ENCODE data around the gene GPR15. TPM values are rescaled to one million over a fixed set of nuclear protein-coding genes. Genes with fewer than 3 reads are reported as not detected.

The GPR15 gene
- total and polyA plus RNA-seq, 2 donors from 2014 or later, result not detected

DNA sequence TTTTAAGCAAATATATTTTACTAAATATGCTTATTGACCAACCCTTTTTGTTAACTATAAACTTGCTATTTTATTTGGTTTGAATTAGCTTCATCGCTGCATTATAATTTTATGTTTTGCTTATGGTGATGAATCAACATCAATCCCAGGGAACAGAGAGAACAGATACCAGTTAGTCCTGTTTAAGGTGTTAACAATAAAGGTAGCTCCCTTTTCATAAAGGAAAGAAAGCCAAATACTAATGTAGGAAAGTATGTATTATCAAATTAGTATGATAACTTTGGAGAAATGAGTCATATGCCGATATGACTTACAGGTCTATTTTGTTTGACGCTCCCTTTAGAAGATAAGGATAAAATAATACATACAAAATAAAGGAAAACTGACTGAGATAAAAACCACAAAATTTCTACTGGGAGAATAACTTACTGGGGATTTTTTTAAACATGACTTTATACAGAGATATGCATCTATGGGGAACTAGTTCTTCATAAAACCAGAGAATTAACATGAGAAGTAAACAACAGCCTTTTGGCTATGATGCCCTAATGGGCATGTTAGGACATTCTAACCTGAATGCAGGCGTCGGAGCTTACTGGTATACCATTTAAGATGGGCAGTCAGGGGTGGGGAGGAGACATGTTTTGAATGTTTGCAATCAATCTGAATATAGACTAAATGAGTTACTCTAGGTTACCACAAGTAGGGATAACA, 29.8 kb upstream of the GPR15 start:
- no peaks in the 10 kb centered on the region for H3K27me3 ChIP-seq (ENCODE audit: control insufficient read depth, insufficient read depth, low read length)
- no peak for FAIRE-seq
- no peak for DNase-seq
- intact Hi-C loops (cut with DNase I), result no loop called here
- no peak overlapping the region for H3K4me3 ChIP-seq (ENCODE audit: low read length in 3 of 3)
- no peak overlapping the region for H3K27ac ChIP-seq (ENCODE audit: low read depth in 2 of 2, low read length in 2 of 2)
- no peak overlapping the region for H3K9ac ChIP-seq (ENCODE audit: low read length in 3 of 3)
- H3K4me1 ChIP-seq (ENCODE audit: control insufficient read depth in 2 of 3, insufficient read depth in 2 of 3, low read depth in 1 of 3, low read length in 3 of 3), result no peaks in the 10 kb centered on the region
- TF ChIP-seq, protein P1, sequence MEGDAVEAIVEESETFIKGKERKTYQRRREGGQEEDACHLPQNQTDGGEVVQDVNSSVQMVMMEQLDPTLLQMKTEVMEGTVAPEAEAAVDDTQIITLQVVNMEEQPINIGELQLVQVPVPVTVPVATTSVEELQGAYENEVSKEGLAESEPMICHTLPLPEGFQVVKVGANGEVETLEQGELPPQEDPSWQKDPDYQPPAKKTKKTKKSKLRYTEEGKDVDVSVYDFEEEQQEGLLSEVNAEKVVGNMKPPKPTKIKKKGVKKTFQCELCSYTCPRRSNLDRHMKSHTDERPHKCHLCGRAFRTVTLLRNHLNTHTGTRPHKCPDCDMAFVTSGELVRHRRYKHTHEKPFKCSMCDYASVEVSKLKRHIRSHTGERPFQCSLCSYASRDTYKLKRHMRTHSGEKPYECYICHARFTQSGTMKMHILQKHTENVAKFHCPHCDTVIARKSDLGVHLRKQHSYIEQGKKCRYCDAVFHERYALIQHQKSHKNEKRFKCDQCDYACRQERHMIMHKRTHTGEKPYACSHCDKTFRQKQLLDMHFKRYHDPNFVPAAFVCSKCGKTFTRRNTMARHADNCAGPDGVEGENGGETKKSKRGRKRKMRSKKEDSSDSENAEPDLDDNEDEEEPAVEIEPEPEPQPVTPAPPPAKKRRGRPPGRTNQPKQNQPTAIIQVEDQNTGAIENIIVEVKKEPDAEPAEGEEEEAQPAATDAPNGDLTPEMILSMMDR (IDR thresholded peaks at IDR 0.05; ENCODE audit: borderline replicate concordance, extremely low read depth, insufficient read depth), result no peak
- H3K9me3 ChIP-seq (ENCODE audit: control insufficient read depth in 2 of 3, insufficient read depth in 1 of 3, low read length in 3 of 3), result no peaks in the 10 kb centered on the region
- H3K36me3 ChIP-seq (ENCODE audit: control insufficient read depth in 2 of 3, insufficient read depth in 3 of 3, low read length in 3 of 3), result no peaks in the 10 kb centered on the region

DNA sequence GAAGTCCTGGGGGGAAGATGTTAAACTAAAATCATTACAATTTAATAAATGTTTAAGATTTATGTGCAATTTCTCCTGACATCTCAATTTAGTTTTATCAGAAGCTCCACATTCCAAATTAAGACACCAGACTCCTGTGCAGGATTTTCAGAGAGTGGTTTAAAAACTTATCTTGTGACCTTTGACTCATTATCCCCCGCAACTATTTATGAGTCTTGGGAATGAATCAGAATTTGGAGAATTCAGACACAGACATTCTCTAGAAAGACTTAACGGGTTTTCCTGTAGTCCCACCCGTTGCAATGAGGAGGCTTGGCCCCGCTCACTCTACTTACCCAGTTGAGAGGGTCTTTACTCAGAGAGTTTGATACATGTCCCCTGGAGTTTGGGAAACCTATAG, 27.2 kb upstream of the GPR15 start:
- Histone ChIP-seq H3K4me3 (ENCODE audit: low read length in 3 of 3) (no peak overlapping the region), H3K27me3 (ENCODE audit: control insufficient read depth, insufficient read depth, low read length) (no peaks in the 10 kb centered on the region), H3K36me3 (ENCODE audit: control insufficient read depth in 2 of 3, insufficient read depth in 3 of 3, low read length in 3 of 3) (no peaks in the 10 kb centered on the region), H3K4me1 (ENCODE audit: control insufficient read depth in 2 of 3, insufficient read depth in 2 of 3, low read depth in 1 of 3, low read length in 3 of 3) (no peaks in the 10 kb centered on the region), H3K27ac (ENCODE audit: low read depth in 2 of 2, low read length in 2 of 2) (no peak overlapping the region), H3K9me3 (ENCODE audit: control insufficient read depth in 2 of 3, insufficient read depth in 1 of 3, low read length in 3 of 3) (no peaks in the 10 kb centered on the region), H3K9ac (ENCODE audit: low read length in 3 of 3) (no peak overlapping the region)
- intact Hi-C loops (cut with DNase I), result no loop called here
- peak in 1 of 5 donors; percentile 19 for DNase-seq
- FAIRE-seq, result no peak
- TF ChIP-seq, protein P1 (IDR thresholded peaks at IDR 0.05; ENCODE audit: borderline replicate concordance, extremely low read depth, insufficient read depth), result no peak

DNA sequence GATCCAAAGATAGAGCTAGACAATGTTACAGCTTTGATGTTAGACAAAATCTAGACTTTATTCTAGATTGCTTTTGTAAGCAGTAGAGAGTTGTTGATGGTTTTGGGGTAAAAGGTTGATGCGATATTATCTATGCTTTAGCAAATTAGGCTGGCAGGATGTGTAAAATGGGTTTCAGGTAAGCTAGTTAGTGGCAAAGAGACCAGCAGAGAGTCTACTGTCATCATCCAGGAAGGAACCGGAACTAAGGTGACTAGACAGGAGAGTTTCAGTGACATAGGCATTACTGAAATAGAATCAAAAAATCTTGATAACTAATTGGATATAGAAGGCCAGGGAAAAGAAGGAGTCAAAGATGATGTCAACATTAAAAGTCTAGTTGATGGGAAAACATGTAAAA, 23.2 kb upstream of the GPR15 start:
- no peak overlapping the region for H3K4me3 ChIP-seq (ENCODE audit: low read length in 3 of 3)
- H3K9ac ChIP-seq (ENCODE audit: low read length in 3 of 3), result no peak overlapping the region
- intact Hi-C loops (cut with DNase I), result no loop called here
- DNase-seq (no peak), FAIRE-seq (no peak)
- H3K27ac ChIP-seq (ENCODE audit: low read depth in 2 of 2, low read length in 2 of 2), result no peak overlapping the region
- TF ChIP-seq, protein P1 (IDR thresholded peaks at IDR 0.05; ENCODE audit: borderline replicate concordance, extremely low read depth, insufficient read depth), result no peak
- peaks cover 0 to 2% (median 0%) of the 10 kb centered on the region in 3 donors for H3K36me3 ChIP-seq (ENCODE audit: control insufficient read depth in 2 of 3, insufficient read depth in 3 of 3, low read length in 3 of 3)
- no peaks in the 10 kb centered on the region for H3K27me3 ChIP-seq (ENCODE audit: control insufficient read depth, insufficient read depth, low read length)
- no peaks in the 10 kb centered on the region for H3K4me1 ChIP-seq (ENCODE audit: control insufficient read depth in 2 of 3, insufficient read depth in 2 of 3, low read depth in 1 of 3, low read length in 3 of 3)
- H3K9me3 ChIP-seq (ENCODE audit: control insufficient read depth in 2 of 3, insufficient read depth in 1 of 3, low read length in 3 of 3), result no peaks in the 10 kb centered on the region

Measured in kidney (tissue), 14 donors.